Measurements from ENCODE around the gene PPIP5K2.

- TF ChIP-seq CTCF (IDR thresholded peaks at IDR 0.05) (no peak), POLR2A (IDR thresholded peaks at IDR 0.05) (no peak)
These were observed 8.6 kb upstream of the PPIP5K2 start for GRCh38 chr5:103111468-103111867.

Data from testis (tissue), 2 donors.